Lung (tissue), 12 donors: ENCODE results near the gene CD109. TPM values are rescaled to one million over a fixed set of nuclear protein-coding genes. Genes with fewer than 3 reads are reported as not detected.

ENCODE experiments used
- ATAC-seq: fragments of 200-7000 bp; cut with Tn5 transposase; one replicate; pipeline ENCODE4 v1.9.1; 2020; ENCODE audit warnings: moderate number of reproducible peaks; ENCODE audit not compliant: insufficient read depth, low FRiP score
- DNase-seq, 3 donors: peaks; one replicate each; pipeline ENCODE4 v3.0.0-alpha.2; 2013 to 2017
- H3K27ac ChIP-seq, 2 donors: one replicate each; pipeline ENCODE4 v1.5.1; 2013; ENCODE audit warnings: mild to moderate bottlenecking in 2 of 2, moderate library complexity in 2 of 2, control low read depth in 1 of 2, inconsistent platforms in 1 of 2, low read depth in 1 of 2, low read length in 1 of 2
- H3K27me3 ChIP-seq, 3 donors: one replicate each; pipeline ENCODE4 v1.5.1; 2013; ENCODE audit warnings: low read length in 2 of 3; ENCODE audit not compliant: control insufficient read depth in 3 of 3, insufficient read depth in 3 of 3
- H3K36me3 ChIP-seq, 4 donors: one replicate each; pipeline ENCODE4 v1.5.1; 2013; ENCODE audit warnings: low read length in 4 of 4, mild to moderate bottlenecking in 1 of 4, moderate library complexity in 1 of 4; ENCODE audit not compliant: control insufficient read depth in 4 of 4, insufficient read depth in 4 of 4
- H3K4me1 ChIP-seq, 5 donors: one replicate each; pipeline ENCODE4 v1.5.1; 2013; ENCODE audit warnings: low read length in 5 of 5, mild to moderate bottlenecking in 2 of 5, moderate library complexity in 1 of 5; ENCODE audit not compliant: control insufficient read depth in 5 of 5, insufficient read depth in 5 of 5
- H3K4me3 ChIP-seq: one replicate; pipeline ENCODE4 v1.5.1; 2013; ENCODE audit warnings: mild to moderate bottlenecking, control low read depth, moderate library complexity
- H3K9ac ChIP-seq, 2 donors: one replicate each; pipeline ENCODE4 v1.5.1; 2013; ENCODE audit warnings: low read length in 2 of 2, control low read depth in 1 of 2; ENCODE audit not compliant: insufficient read depth in 1 of 2
- H3K9me3 ChIP-seq, 4 donors: one replicate each; pipeline ENCODE4 v1.5.1; 2013; ENCODE audit warnings: low read length in 3 of 4, mild to moderate bottlenecking in 1 of 4, moderate library complexity in 1 of 4; ENCODE audit not compliant: control insufficient read depth in 4 of 4, insufficient read depth in 3 of 4
- CTCF ChIP-seq: IDR thresholded peaks from 2 replicates; pipeline ENCODE4 v1.5.1; 2012; ENCODE audit warnings: mild to moderate bottlenecking; ENCODE audit errors: control extremely low read depth, extremely low read depth
- WGBS, 2 donors: extraction: QIAGEN DNeasy Blood & Tissue Kit; methylation state at CpG; one replicate each; pipeline ENCODE4 v1.1.7; 2013; 5-methylcytosine and 5-hydroxymethylcytosine counted together
- polyA plus RNA-seq, 2 donors: library from polyadenylated mRNA; stranded (reverse); fragments of 200-250 nt; gene quantifications; one replicate each; pipeline ENCODE4 v1.2.1, GENCODE V29; 2013
- total RNA-seq, 2 donors: library from RNA; depleted of rRNA in 1 of 2; stranded (reverse); fragments of >200 nt in 1 of 2; gene quantifications; one replicate each; pipeline ENCODE4 v1.2.1, GENCODE V29; 2014 to 2021
- donor health status: control.
- donor health status: control.
- donor health status: Bipolar disorder and iron deficiency.
- donor health status: healthy.
- donor health status: DM: yes; HTN: yes; CAD: no.

CD109 gene
- total and polyA plus RNA-seq, 4 donors, result 2.1 to 48.5 (median 11.7) TPM

DNA sequence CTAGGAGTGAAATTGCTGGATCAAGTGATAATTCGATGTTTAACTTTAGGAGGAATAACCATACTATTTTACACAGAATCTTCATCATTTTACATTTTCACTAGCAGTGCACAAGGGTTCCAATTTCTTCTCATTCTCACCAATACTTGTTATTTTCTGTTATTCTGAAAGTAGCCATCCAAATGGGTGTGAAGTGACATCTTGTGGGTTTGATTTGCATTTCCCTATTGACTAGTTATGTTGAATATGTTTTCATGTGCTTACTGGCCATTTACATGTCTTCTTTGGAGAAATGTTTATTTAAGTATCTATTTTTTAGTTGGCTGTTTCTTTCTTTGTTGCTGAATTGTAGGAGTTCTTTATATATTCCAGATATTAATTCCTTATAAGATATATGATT is 164.3 kb downstream of the CD109 start:
- peaks cover 0 to 5% (median 0%) of the 10 kb centered on the region in 5 donors for H3K4me1 ChIP-seq
- WGBS, 2 donors, result 90 to 92% methylated on average over 1 of the region's 1 CpG
- H3K4me3 ChIP-seq, result no peak overlapping the region
- ATAC-seq (no peak), DNase-seq (no peak)
- H3K27me3 ChIP-seq, result no peaks in the 10 kb centered on the region
- H3K27ac ChIP-seq, result no peak overlapping the region
- no peaks in the 10 kb centered on the region for H3K36me3 ChIP-seq
- H3K9ac ChIP-seq, result no peak overlapping the region
- TF ChIP-seq CTCF, result no peak
- H3K9me3 ChIP-seq, result no peaks in the 10 kb centered on the region

DNA sequence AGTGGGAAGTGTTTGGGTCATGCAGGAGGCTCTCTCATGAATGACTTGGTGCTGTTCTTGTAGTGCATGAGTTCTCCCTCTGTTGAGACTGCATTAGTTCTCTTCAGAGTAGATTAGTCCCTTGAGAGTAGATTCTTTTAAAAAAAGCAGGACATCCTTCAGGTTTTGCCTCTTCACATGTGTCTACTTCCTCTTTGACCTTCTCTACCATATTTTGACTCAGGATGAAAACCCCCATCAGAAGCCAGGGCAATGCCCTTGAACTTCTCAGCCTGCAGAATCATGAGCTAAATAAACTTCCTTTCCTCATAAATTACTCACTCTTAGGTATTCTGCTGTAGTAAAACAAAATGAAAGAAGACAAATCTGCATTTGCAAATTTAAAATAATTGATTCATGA is 170.3 kb downstream of the CD109 start:
- H3K9me3 ChIP-seq, result no peaks in the 10 kb centered on the region
- H3K36me3 ChIP-seq, result no peaks in the 10 kb centered on the region
- DNase-seq, result no peak
- H3K27ac ChIP-seq, result no peak overlapping the region
- H3K9ac ChIP-seq, result no peak overlapping the region
- no peaks in the 10 kb centered on the region for H3K4me1 ChIP-seq
- H3K4me3 ChIP-seq, result no peak overlapping the region
- H3K27me3 ChIP-seq, result no peaks in the 10 kb centered on the region
- TF ChIP-seq CTCF, result no peak
- no peak for ATAC-seq

DNA sequence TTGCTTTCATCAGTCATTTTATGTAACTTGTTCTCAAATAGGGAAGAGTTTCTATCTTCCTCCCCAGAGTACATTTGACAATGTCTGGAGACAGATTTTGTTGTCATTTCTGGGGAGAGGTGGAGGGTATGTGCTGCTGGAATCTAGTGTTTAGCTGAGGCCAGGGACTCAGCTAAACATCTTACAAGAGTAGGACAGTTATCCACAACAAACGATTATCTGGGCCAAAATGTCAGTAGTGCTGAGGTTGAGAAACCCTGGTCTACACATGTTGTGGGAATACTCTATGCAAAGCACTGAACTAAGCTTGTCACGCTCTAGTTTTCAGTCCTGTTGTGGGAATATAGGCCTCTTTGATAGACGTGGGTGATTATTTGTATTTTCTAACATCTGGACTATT is 171.4 kb downstream of the CD109 start:
- no peak for DNase-seq
- H3K36me3 ChIP-seq, result no peaks in the 10 kb centered on the region
- no peaks in the 10 kb centered on the region for H3K27me3 ChIP-seq
- no peak for TF ChIP-seq CTCF
- no peak overlapping the region for H3K4me3 ChIP-seq
- H3K4me1 ChIP-seq, result no peaks in the 10 kb centered on the region
- no peak for ATAC-seq
- 71 to 85% methylated on average over 3 of the region's 3 CpGs for WGBS, 2 donors
- H3K9ac ChIP-seq, result no peak overlapping the region
- no peaks in the 10 kb centered on the region for H3K9me3 ChIP-seq
- H3K27ac ChIP-seq, result no peak overlapping the region

GRCh38 chr6:73870907-73871306 is 174.9 kb downstream of the CD109 start:
- DNase-seq (peak in 1 of 3 donors; percentile 27), ATAC-seq (no peak)
- WGBS, 2 donors, result 85 to 89% methylated on average over 3 of the region's 3 CpGs
- Histone ChIP-seq H3K27me3 (no peaks in the 10 kb centered on the region), H3K36me3 (no peaks in the 10 kb centered on the region), H3K4me1 (no peaks in the 10 kb centered on the region), H3K27ac (no peak overlapping the region), H3K9ac (no peak overlapping the region), H3K9me3 (no peaks in the 10 kb centered on the region), H3K4me3 (no peak overlapping the region)
- no peak for TF ChIP-seq CTCF
